Heart right ventricle (tissue), 16 donors: ENCODE measurements around the gene HLCS. TPM values are rescaled to one million over a fixed set of nuclear protein-coding genes. Genes with fewer than 3 reads are reported as not detected.
A peak's percentile ranks its signal among the peaks of the same experiment; 100 is the strongest.

Experiments used
- ATAC-seq, 8 donors: fragments of 200-7000 bp; cut with Tn5 transposase; one replicate each; pipeline ENCODE4 v1.9.1; 2020; ENCODE audit warnings: mild to moderate bottlenecking in 8 of 8, moderate library complexity in 8 of 8, moderate number of reproducible peaks in 1 of 8
- DNase-seq, 2 donors: peaks; one replicate each; pipeline ENCODE4 v3.0.0-alpha.2; 2020
- H3K27ac ChIP-seq, 10 donors: fragments of 200-600 bp; sonication (generic) in 2 of 10; one replicate each; pipeline versions ENCODE4 v1.5.0 to v1.8.0; 2020 to 2022; ENCODE audit warnings: mild to moderate bottlenecking in 3 of 10
- H3K27me3 ChIP-seq, 7 donors: fragments of 200-600 bp; one replicate each; pipeline ENCODE4 v1.8.0; 2021 to 2022; ENCODE audit warnings: mild to moderate bottlenecking in 2 of 7
- H3K36me3 ChIP-seq, 9 donors: fragments of 200-600 bp; sonication (generic) in 1 of 9; one replicate each; pipeline versions ENCODE4 v1.5.0 to v1.8.0; 2020 to 2022; ENCODE audit warnings: mild to moderate bottlenecking in 2 of 9
- H3K4me1 ChIP-seq, 9 donors: fragments of 200-600 bp; sonication (generic) in 1 of 9; one replicate each; pipeline versions ENCODE4 v1.5.0 to v1.8.0; 2020 to 2022; ENCODE audit warnings: mild to moderate bottlenecking in 4 of 9
- H3K4me3 ChIP-seq, 10 donors: fragments of 200-600 bp; sonication (generic) in 2 of 10; one replicate each; pipeline versions ENCODE4 v1.5.0 to v1.8.0; 2020 to 2022; ENCODE audit warnings: mild to moderate bottlenecking in 7 of 10, moderate library complexity in 2 of 10
- H3K9me3 ChIP-seq, 11 donors: fragments of 200-600 bp in 10 of 11; sonication (generic) in 2 of 11; one replicate each; pipeline versions ENCODE4 v1.5.0 to v1.8.0; 2013 to 2022; ENCODE audit warnings: mild to moderate bottlenecking in 2 of 11, control low read depth in 1 of 11, moderate library complexity in 1 of 11
- WGBS, 2 donors: extraction: QIAGEN DNeasy Blood & Tissue Kit; methylation state at CpG; one replicate each; pipeline ENCODE4 v1.1.7; 2013; ENCODE audit warnings: inconsistent platforms in 1 of 2; 5-methylcytosine and 5-hydroxymethylcytosine counted together
- intact Hi-C, 10 donors: fragments of 100-400 bp; cut with DNase I; formaldehyde crosslinking; loops; one replicate each; pipeline versions ENCODE4 v1.11.1 to v1.14.2; 2022
- polyA plus RNA-seq, 2 donors: library from polyadenylated mRNA; stranded (reverse); fragments of 200-250 nt; gene quantifications; one replicate each; pipeline ENCODE4 v1.2.3, GENCODE V29; 2013
- total RNA-seq, 10 donors: library from RNA; stranded (reverse); fragmentation: NEBNext Ultra II Directional in 3 of 10; extraction: Animal tissue kit (Norgen Biotek cat#: 25700) in 3 of 10; gene quantifications; one replicate each; pipeline versions ENCODE4 v1.2.1 to v1.2.4, GENCODE V29; 2021 to 2023
- TF ChIP-seq, protein P1 (sequence below), 9 donors: fragments of 200-600 bp; sonication (generic) in 2 of 9; IDR thresholded peaks; one replicate each; pipeline versions ENCODE4 v1.5.0 to v1.8.0; 2021 to 2022; ENCODE audit warnings: antibody characterized with exemption in 9 of 9, mild to moderate bottlenecking in 5 of 9, moderate library complexity in 1 of 9
- donor health status: Arrhythmogenic right ventricular cardiomyopathy.
- donor health status: ischemic (EF 13 %, LVEDD 7.1; RV severe dilation, severe dysfunction).
- donor health status: healthy with polysubstance abuse.
- donor health status: DM: no; HTN: yes; CAD: no.
- donor health status: DM: no; HTN: no; CAD: no.
- donor health status: ischemic (EF 25% LVEDD 6.9; RV normal size, moderate dysfunction).
- donor health status: ischemic (EF 25% LVEDD 5.7; RV mildly dilated, moderate dysfunction).
- donor health status: healthy.
- donor health status: DM: yes; HTN: yes; CAD: no.
- donor health status: Ischemic cardiomyopathy.
- donor health status: ischemic (EF 35%, LVEDD 5.7; RV mildly dilated, moderate dysfunction).
- donor health status: nonischemic (EF 11% LVEDD 7.7; RV severe dilation, severe dysfunction).
- donor health status: DM: yes; HTN: yes; CAD: no.
- donor health status: PGD.
- donor health status: ischemic (EF 29% LVEDD 5.4; RV normal size, mild dysfunction).
- donor health status: nonischemic (EF 23%, LVEDD 6.1; RV moderate dilation, normal function).

HLCS gene
- total and polyA plus RNA-seq, 12 donors: 2.0 to 9.6 (median 6.7) TPM

- H3K4me1 ChIP-seq: peaks cover 16 to 77% (median 55%) of the 10 kb centered on the region in 9 donors
- H3K27me3 ChIP-seq: peaks cover 87 to 100% (median 100%) of the 10 kb centered on the region in 7 donors
- H3K9me3 ChIP-seq: no peaks in the 10 kb centered on the region
- H3K36me3 ChIP-seq: no peaks in the 10 kb centered on the region
- DNase-seq (no peak), ATAC-seq (no peak)
- 2 to 4% methylated on average over 49 of the region's 49 CpGs for WGBS, 2 donors
- H3K27ac ChIP-seq: no peak overlapping the region
- H3K4me3 ChIP-seq: peak overlapping the region in 1 of 10 donors; percentile 22
- TF ChIP-seq, protein P1, sequence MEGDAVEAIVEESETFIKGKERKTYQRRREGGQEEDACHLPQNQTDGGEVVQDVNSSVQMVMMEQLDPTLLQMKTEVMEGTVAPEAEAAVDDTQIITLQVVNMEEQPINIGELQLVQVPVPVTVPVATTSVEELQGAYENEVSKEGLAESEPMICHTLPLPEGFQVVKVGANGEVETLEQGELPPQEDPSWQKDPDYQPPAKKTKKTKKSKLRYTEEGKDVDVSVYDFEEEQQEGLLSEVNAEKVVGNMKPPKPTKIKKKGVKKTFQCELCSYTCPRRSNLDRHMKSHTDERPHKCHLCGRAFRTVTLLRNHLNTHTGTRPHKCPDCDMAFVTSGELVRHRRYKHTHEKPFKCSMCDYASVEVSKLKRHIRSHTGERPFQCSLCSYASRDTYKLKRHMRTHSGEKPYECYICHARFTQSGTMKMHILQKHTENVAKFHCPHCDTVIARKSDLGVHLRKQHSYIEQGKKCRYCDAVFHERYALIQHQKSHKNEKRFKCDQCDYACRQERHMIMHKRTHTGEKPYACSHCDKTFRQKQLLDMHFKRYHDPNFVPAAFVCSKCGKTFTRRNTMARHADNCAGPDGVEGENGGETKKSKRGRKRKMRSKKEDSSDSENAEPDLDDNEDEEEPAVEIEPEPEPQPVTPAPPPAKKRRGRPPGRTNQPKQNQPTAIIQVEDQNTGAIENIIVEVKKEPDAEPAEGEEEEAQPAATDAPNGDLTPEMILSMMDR (IDR thresholded peaks at IDR 0.05): no peak
- intact Hi-C loops: no loop called here
Observed at GRCh38 chr21:36704281-36704957, 262.1 kb downstream of the HLCS start.

- intact Hi-C loops: no loop called here
- 13 to 16% methylated on average over 15 of the region's 15 CpGs for WGBS, 2 donors
- H3K4me1 ChIP-seq: peaks cover 19 to 75% (median 56%) of the 10 kb centered on the region in 9 donors
Observed at GRCh38 chr21:36703626-36704280, 262.7 kb downstream of the HLCS start.

GRCh38 chr21:36703123-36703522 lies 263.3 kb downstream of the HLCS start:
- TF ChIP-seq, protein P1 (IDR thresholded peaks at IDR 0.05): no peak
- DNase-seq (no peak), ATAC-seq (no peak)
- no peak overlapping the region for H3K27ac ChIP-seq
- WGBS, 2 donors: 28 to 34% methylated on average over 3 of the region's 3 CpGs
- intact Hi-C loops: no loop called here
- peaks cover 16 to 75% (median 56%) of the 10 kb centered on the region in 9 donors for H3K4me1 ChIP-seq
- no peaks in the 10 kb centered on the region for H3K9me3 ChIP-seq
- no peak overlapping the region for H3K4me3 ChIP-seq
- peaks cover 87 to 100% (median 100%) of the 10 kb centered on the region in 7 donors for H3K27me3 ChIP-seq
- no peaks in the 10 kb centered on the region for H3K36me3 ChIP-seq

More at GRCh38 chr21:36703626-36704280, 262.7 kb downstream of the HLCS start:
- Histone ChIP-seq H3K27me3 (peaks cover 87 to 100% (median 100%) of the 10 kb centered on the region in 7 donors), H3K9me3 (no peaks in the 10 kb centered on the region), H3K4me3 (no peak overlapping the region), H3K27ac (no peak overlapping the region), H3K36me3 (no peaks in the 10 kb centered on the region)
- TF ChIP-seq, protein P1 (IDR thresholded peaks at IDR 0.05): no peak
- DNase-seq (no peak), ATAC-seq (no peak)

DNA sequence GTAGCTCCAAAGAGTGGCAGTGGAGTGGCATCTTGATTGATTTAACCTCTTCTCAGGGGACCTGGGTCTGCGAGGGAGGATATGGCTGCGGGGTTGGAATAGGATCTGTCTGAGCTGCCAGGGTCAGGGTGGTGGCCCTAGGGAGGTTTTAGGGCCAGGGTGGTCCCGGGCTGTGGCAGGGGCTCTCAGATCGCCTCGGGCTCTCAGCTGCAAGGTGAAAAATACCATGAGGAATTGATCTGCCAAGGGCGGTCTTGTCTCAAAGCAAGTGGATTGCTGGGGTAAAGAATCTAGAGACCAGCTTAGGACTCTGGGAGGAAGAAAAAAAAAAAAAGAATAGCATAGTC lies 263.9 kb downstream of the HLCS start:
- TF ChIP-seq, protein P1 (IDR thresholded peaks at IDR 0.05): no peak
- Histone ChIP-seq H3K4me1 (peaks cover 15 to 75% (median 56%) of the 10 kb centered on the region in 9 donors), H3K4me3 (no peak overlapping the region), H3K36me3 (no peaks in the 10 kb centered on the region), H3K27me3 (peaks cover 86 to 100% (median 100%) of the 10 kb centered on the region in 7 donors), H3K9me3 (no peaks in the 10 kb centered on the region), H3K27ac (no peak overlapping the region)
- WGBS, 2 donors: 32 to 36% methylated on average over 6 of the region's 6 CpGs
- ATAC-seq (no peak), DNase-seq (no peak)
- intact Hi-C loops: no loop called here
